ENCODE results near the gene PRRC2C.

GRCh38 chr1:171582589-171582988 is 97.3 kb downstream of the PRRC2C start:
- TF ChIP-seq CTCF (IDR thresholded peaks at IDR 0.05) (no peak), POLR2A (IDR thresholded peaks at IDR 0.05) (no peak)
